Kidney epithelial cell (primary cell): Measurements from ENCODE around the gene RPS23. TPM values are rescaled to one million over a fixed set of nuclear protein-coding genes. Genes with fewer than 3 reads are reported as not detected.
"Not testable (repeated sequence)": the region's sequence is repeated elsewhere in the genome, so short reads cannot be mapped to it uniquely, and the experiment has no call there.

Source experiments
- DNase-seq: peaks from one replicate; pipeline ENCODE4 v3.0.0-alpha.2; 2010; ENCODE audit warnings: low read depth
- H3K27me3 ChIP-seq: 2 replicates; pipeline ENCODE4 v1.6.0; 2011; ENCODE audit warnings: low read length; ENCODE audit not compliant: control insufficient read depth, insufficient read depth
- H3K36me3 ChIP-seq: 2 replicates; pipeline ENCODE4 v1.5.1; 2011; ENCODE audit warnings: low read length; ENCODE audit not compliant: control insufficient read depth, insufficient read depth
- H3K4me3 ChIP-seq: 2 replicates; pipeline ENCODE4 v1.5.1; 2011; ENCODE audit warnings: low read depth, mild to moderate bottlenecking, control low read depth, low read length
- CTCF ChIP-seq: IDR thresholded peaks from 2 replicates; pipeline ENCODE4 v1.5.1; 2011; ENCODE audit warnings: mild to moderate bottlenecking, moderate library complexity, low read length, control low read depth, inconsistent platforms; ENCODE audit not compliant: insufficient read depth, poor library complexity, severe bottlenecking
- total RNA-seq: library from RNA; depleted of rRNA; stranded (reverse); fragments of >200 nt; gene quantifications from 2 replicates; pipeline ENCODE4 v1.2.3, GENCODE V29; 2015

The RPS23 gene
- total RNA-seq, 1 donor from 2014 or later: 5,097 TPM

GRCh38 chr5:82276800-82277612 is 1.1 kb downstream of the RPS23 start:
- Histone ChIP-seq H3K36me3 (peaks cover 5% of the 10 kb centered on the region), H3K4me3 (peak overlapping the region; percentile 86), H3K27me3 (no peaks in the 10 kb centered on the region)
- DNase-seq: no peak
- TF ChIP-seq CTCF: no peak

GRCh38 chr5:82275216-82275664 is 2.9 kb downstream of the RPS23 start:
- peaks cover 5% of the 10 kb centered on the region for H3K36me3 ChIP-seq
- TF ChIP-seq CTCF: no peak
- DNase-seq: no peak
- no peak overlapping the region for H3K4me3 ChIP-seq
- no peaks in the 10 kb centered on the region for H3K27me3 ChIP-seq

- Histone ChIP-seq H3K36me3 (peaks cover 5% of the 10 kb centered on the region), H3K4me3 (no peak overlapping the region), H3K27me3 (no peaks in the 10 kb centered on the region)
- DNase-seq: no peak
- TF ChIP-seq CTCF: no peak
Measured at GRCh38 chr5:82274343-82275211, 3.6 kb downstream of the RPS23 start.

GRCh38 chr5:82273426-82273825 is 4.7 kb downstream of the RPS23 start:
- not testable (repeated sequence) for DNase-seq, H3K27me3 ChIP-seq, H3K36me3 ChIP-seq, H3K4me3 ChIP-seq

- not testable (repeated sequence) for H3K4me3 ChIP-seq, H3K27me3 ChIP-seq, DNase-seq, H3K36me3 ChIP-seq
Measured at GRCh38 chr5:82272571-82273356, 5.4 kb downstream of the RPS23 start.

GRCh38 chr5:82269363-82269762 is 8.8 kb downstream of the RPS23 start:
- H3K4me3 ChIP-seq, H3K27me3 ChIP-seq, DNase-seq, H3K36me3 ChIP-seq: not testable (repeated sequence)

- not testable (repeated sequence) for DNase-seq, H3K27me3 ChIP-seq, H3K4me3 ChIP-seq
Measured at GRCh38 chr5:82267297-82267933, 10.7 kb downstream of the RPS23 start.

More at GRCh38 chr5:82267297-82267933, 10.7 kb downstream of the RPS23 start:
- H3K36me3 ChIP-seq: not testable (repeated sequence)
